ENCODE results near the gene ARID5B.

GRCh38 chr10:62059217-62059920, 157.9 kb downstream of the ARID5B start:
- TF ChIP-seq TAF1 (IDR thresholded peaks at IDR 0.05; ENCODE audit: low read depth, low read length) (no peak), POLR2A (IDR thresholded peaks at IDR 0.05; ENCODE audit: low read depth, low read length) (no peak)

Data from GM12891 (cell line).